HFFc6 (cell line): ENCODE measurements around the gene KRT72. TPM values are rescaled to one million over a fixed set of nuclear protein-coding genes. Genes with fewer than 3 reads are reported as not detected.

ENCODE experiments used
- DNase-seq: peaks from one replicate; pipeline ENCODE4 v3.0.0-alpha.2; 2018
- H3K27ac Mint-ChIP-seq: 2 replicates; pipeline ENCODE4 v1.8.0; 2020; ENCODE audit warnings: mild to moderate bottlenecking, mixed read lengths
- H3K27me3 Mint-ChIP-seq: 2 replicates; pipeline ENCODE4 v1.8.0; 2021; ENCODE audit warnings: mild to moderate bottlenecking, moderate library complexity, mixed read lengths; ENCODE audit not compliant: insufficient read depth
- H3K36me3 Mint-ChIP-seq: 2 replicates; pipeline ENCODE4 v1.8.0; 2021; ENCODE audit warnings: low read depth, mixed read lengths
- H3K4me1 Mint-ChIP-seq: 2 replicates; pipeline ENCODE4 v1.8.0; 2020; ENCODE audit warnings: low read depth, mixed read lengths
- H3K4me3 Mint-ChIP-seq: 2 replicates; pipeline ENCODE4 v1.8.0; 2020; ENCODE audit warnings: mild to moderate bottlenecking, moderate library complexity, mixed read lengths
- H3K9me3 Mint-ChIP-seq: 2 replicates; pipeline ENCODE4 v1.8.0; 2020; ENCODE audit warnings: mild to moderate bottlenecking, mixed read lengths
- CTCF ChIP-seq: fragments of 200-600 bp; sonication (generic); IDR thresholded peaks from 2 replicates; pipeline ENCODE4 v1.5.0; 2021; ENCODE audit warnings: antibody characterized with exemption, mild to moderate bottlenecking
- total RNA-seq, 6 experiments: library from RNA; stranded (reverse); fragmentation: NEBNext Ultra II Directional; extraction: Animal tissue kit (Norgen Biotek cat#: 25700); gene quantifications; 2 replicates in 1 of 6; 3 replicates in 5 of 6; pipeline ENCODE4 v1.2.3, GENCODE V29; 2021

The KRT72 gene
- total RNA-seq, 6 experiments from 2014 or later, result not detected

- Mint-ChIP-seq H3K27ac (no peak overlapping the region), H3K36me3 (no peaks in the 10 kb centered on the region), H3K27me3 (peaks cover 27% of the 10 kb centered on the region), H3K4me1 (no peaks in the 10 kb centered on the region), H3K9me3 (no peaks in the 10 kb centered on the region), H3K4me3 (no peak overlapping the region)
- no peak for TF ChIP-seq CTCF
- DNase-seq, result no peak
Observed at GRCh38 chr12:52622349-52622748, 21.1 kb upstream of the KRT72 start.

GRCh38 chr12:52618866-52619265, 17.6 kb upstream of the KRT72 start:
- no peaks in the 10 kb centered on the region for H3K9me3 Mint-ChIP-seq
- no peak overlapping the region for H3K27ac Mint-ChIP-seq
- H3K4me1 Mint-ChIP-seq, result no peaks in the 10 kb centered on the region
- peaks cover 35% of the 10 kb centered on the region for H3K27me3 Mint-ChIP-seq
- no peak overlapping the region for H3K4me3 Mint-ChIP-seq
- TF ChIP-seq CTCF, result no peak
- no peak for DNase-seq
- no peaks in the 10 kb centered on the region for H3K36me3 Mint-ChIP-seq

- Mint-ChIP-seq H3K4me3 (no peak within 1 kb of the TSS), H3K27me3 (peaks cover 36% of the 10 kb centered on the region), H3K9me3 (no peaks in the 10 kb centered on the region), H3K36me3 (no peaks in the 10 kb centered on the region), H3K27ac (no peak within 1 kb of the TSS), H3K4me1 (no peaks in the 10 kb centered on the region)
- no peak for DNase-seq
- no peak for TF ChIP-seq CTCF
Observed at GRCh38 chr12:52618216-52618615, 17.0 kb upstream of the KRT72 start, which contains the start of gene KRT73. Gene KRT73 (minus strand): TSS chr12:52618559. CDS start chr12:52618524, 35 bp downstream.

GRCh38 chr12:52617403-52617785, 16.1 kb upstream of the KRT72 start:
- Mint-ChIP-seq H3K27ac (no peak overlapping the region), H3K9me3 (no peaks in the 10 kb centered on the region), H3K36me3 (no peaks in the 10 kb centered on the region), H3K4me1 (no peaks in the 10 kb centered on the region), H3K27me3 (peaks cover 38% of the 10 kb centered on the region), H3K4me3 (no peak overlapping the region)
- no peak for DNase-seq
- no peak for TF ChIP-seq CTCF

- H3K27me3 Mint-ChIP-seq, result peaks cover 42% of the 10 kb centered on the region
- H3K36me3 Mint-ChIP-seq, result no peaks in the 10 kb centered on the region
- H3K4me3 Mint-ChIP-seq, result no peak overlapping the region
- H3K9me3 Mint-ChIP-seq, result no peaks in the 10 kb centered on the region
- no peaks in the 10 kb centered on the region for H3K4me1 Mint-ChIP-seq
- no peak overlapping the region for H3K27ac Mint-ChIP-seq
- TF ChIP-seq CTCF, result no peak
- DNase-seq, result no peak
Observed at GRCh38 chr12:52616680-52617402, 15.6 kb upstream of the KRT72 start.
